Gastrocnemius medialis (tissue), 4 donors: ENCODE data around the gene PRKD3. TPM values are rescaled to one million over a fixed set of nuclear protein-coding genes. Genes with fewer than 3 reads are reported as not detected.

Experiments used
- ATAC-seq, 2 donors: fragments of 150-250 bp; one replicate each; pipeline ENCODE4 v1.9.1; 2016
- DNase-seq, 2 donors: peaks; one replicate each; pipeline ENCODE4 v3.0.0-alpha.2; 2019
- H3K27ac ChIP-seq, 4 donors: fragments of 200-600 bp; sonication (generic); 1 replicate in 1 of 4; 2 replicates in 3 of 4; pipeline ENCODE4 v1.5.1; 2016 to 2018; ENCODE audit warnings: mild to moderate bottlenecking in 2 of 4, moderate library complexity in 1 of 4
- H3K27me3 ChIP-seq, 3 donors: fragments of 200-600 bp; sonication (generic) in 2 of 3; 1 replicate in 1 of 3; 2 replicates in 2 of 3; pipeline versions ENCODE4 v1.5.1 to v1.6.0; 2016 to 2019; ENCODE audit warnings: mild to moderate bottlenecking in 1 of 3, moderate library complexity in 1 of 3
- H3K36me3 ChIP-seq, 2 donors: fragments of 200-600 bp; sonication (generic) in 1 of 2; one replicate each; pipeline ENCODE4 v1.5.1; 2017 to 2018
- H3K4me1 ChIP-seq, 2 donors: fragments of 200-600 bp; sonication (generic) in 1 of 2; one replicate each; pipeline ENCODE4 v1.5.1; 2016 to 2017; ENCODE audit warnings: mild to moderate bottlenecking in 2 of 2
- H3K4me3 ChIP-seq, 4 donors: fragments of 200-600 bp; sonication (generic) in 3 of 4; 1 replicate in 1 of 4; 2 replicates in 3 of 4; pipeline ENCODE4 v1.5.1; 2016 to 2019; ENCODE audit warnings: mild to moderate bottlenecking in 2 of 4
- H3K9me3 ChIP-seq, 3 donors: fragments of 200-600 bp; sonication (generic) in 2 of 3; 1 replicate in 1 of 3; 2 replicates in 2 of 3; pipeline ENCODE4 v1.5.1; 2016 to 2019
- CTCF ChIP-seq, 5 experiments: fragments of 450-650 bp in 3 of 5; fragments of 200-600 bp in 2 of 5; sonication (generic) in 2 of 5; IDR thresholded peaks in 4 of 5; conservative IDR thresholded peaks in 1 of 5; 1 replicate in 4 of 5; 2 replicates in 1 of 5; pipeline ENCODE4 v1.5.1; 2016 to 2019; ENCODE audit warnings: antibody characterized with exemption in 5 of 5, mild to moderate bottlenecking in 3 of 5, moderate library complexity in 3 of 5
- POLR2A ChIP-seq, 2 donors: fragments of 450-650 bp; IDR thresholded peaks; one replicate each; pipeline ENCODE4 v1.6.1; 2017; ENCODE audit warnings: antibody characterized with exemption in 2 of 2, mild to moderate bottlenecking in 2 of 2, moderate library complexity in 2 of 2
- in situ Hi-C, 4 donors: fragments of 200-750 bp; cut with MboI; loops; one replicate each; pipeline versions ENCODE4 v1.15.0 to v1.8.0; 2017; ENCODE audit warnings: low sequenced_read_pairs in 4 of 4
- intact Hi-C: fragments of 100-400 bp; cut with DNase I; formaldehyde crosslinking; loops from one replicate; pipeline ENCODE4 v1.15.1; 2023; ENCODE audit warnings: low total_unique reads
- total RNA-seq, 4 donors: library from RNA; depleted of rRNA; stranded (reverse); fragments of >200 nt; gene quantifications; one replicate each; pipeline versions ENCODE4 v1.1.0 to v1.2.3, GENCODE V29; 2016

Gene PRKD3
- total RNA-seq, 4 donors from 2014 or later = 11.0 to 34.4 (median 14.9) TPM

- Histone ChIP-seq H3K9me3 (no peaks in the 10 kb centered on the region), H3K4me3 (no peak overlapping the region), H3K27ac (no peak overlapping the region), H3K27me3 (no peaks in the 10 kb centered on the region), H3K36me3 (no peaks in the 10 kb centered on the region), H3K4me1 (no peaks in the 10 kb centered on the region)
- no peak for TF ChIP-seq POLR2A (IDR thresholded peaks at IDR 0.05)
- no peak for TF ChIP-seq CTCF (IDR thresholded peaks at IDR 0.05 in 4 of 5, conservative IDR thresholded peaks at IDR 0.05 in 1 of 5)
- in situ Hi-C loops (no loop called here), intact Hi-C loops (no loop called here)
- no peak for DNase-seq
- ATAC-seq = no peak
Measured at GRCh38 chr2:37335604-37336003, 11.0 kb upstream of the PRKD3 start.

GRCh38 chr2:37333256-37333655 lies 8.6 kb upstream of the PRKD3 start:
- no peak for DNase-seq
- Histone ChIP-seq H3K27ac (no peak overlapping the region), H3K4me1 (no peaks in the 10 kb centered on the region), H3K4me3 (no peak overlapping the region), H3K36me3 (no peaks in the 10 kb centered on the region), H3K9me3 (no peaks in the 10 kb centered on the region), H3K27me3 (no peaks in the 10 kb centered on the region)
- in situ Hi-C loops = no loop called here
- intact Hi-C loops = no loop called here
- ATAC-seq = no peak
- TF ChIP-seq POLR2A (IDR thresholded peaks at IDR 0.05) (no peak), CTCF (IDR thresholded peaks at IDR 0.05 in 4 of 5, conservative IDR thresholded peaks at IDR 0.05 in 1 of 5) (no peak)

GRCh38 chr2:37332560-37332959 lies 7.9 kb upstream of the PRKD3 start:
- no peak for DNase-seq
- no peak overlapping the region for H3K4me3 ChIP-seq
- H3K27me3 ChIP-seq = no peaks in the 10 kb centered on the region
- no peaks in the 10 kb centered on the region for H3K36me3 ChIP-seq
- no peaks in the 10 kb centered on the region for H3K4me1 ChIP-seq
- ATAC-seq = no peak
- intact Hi-C loops = no loop called here
- no peak overlapping the region for H3K27ac ChIP-seq
- TF ChIP-seq POLR2A (IDR thresholded peaks at IDR 0.05) (no peak), CTCF (IDR thresholded peaks at IDR 0.05 in 4 of 5, conservative IDR thresholded peaks at IDR 0.05 in 1 of 5) (no peak)
- H3K9me3 ChIP-seq = no peaks in the 10 kb centered on the region
- in situ Hi-C loops = no loop called here

- H3K4me3 ChIP-seq = no peak overlapping the region
- no peak for ATAC-seq
- no peak for DNase-seq
Measured at GRCh38 chr2:37330681-37331080, 6.0 kb upstream of the PRKD3 start.

More at GRCh38 chr2:37330681-37331080, 6.0 kb upstream of the PRKD3 start:
- Histone ChIP-seq H3K4me1 (peaks cover 0 to 3% of the 10 kb centered on the region in 2 donors), H3K36me3 (no peaks in the 10 kb centered on the region), H3K27ac (no peak overlapping the region), H3K27me3 (no peaks in the 10 kb centered on the region), H3K9me3 (no peaks in the 10 kb centered on the region)
- intact Hi-C loops (no loop called here), in situ Hi-C loops (no loop called here)
- TF ChIP-seq CTCF (IDR thresholded peaks at IDR 0.05 in 4 of 5, conservative IDR thresholded peaks at IDR 0.05 in 1 of 5) (no peak), POLR2A (IDR thresholded peaks at IDR 0.05) (no peak)
